Dermis microvascular lymphatic vessel endothelial cell (primary cell): Measurements from ENCODE around the gene TTYH1. TPM values are rescaled to one million over a fixed set of nuclear protein-coding genes. Genes with fewer than 3 reads are reported as not detected.

Experiments used
- DNase-seq, 2 donors: peaks; one replicate each; pipeline versions ENCODE4 v3.0.0 to v3.0.0-alpha.2; 2010; ENCODE audit warnings: low read depth in 2 of 2
- total RNA-seq: library from RNA; depleted of rRNA; stranded (reverse); fragments of >200 nt; gene quantifications from 2 replicates; pipeline ENCODE4 v1.2.1, GENCODE V29; 2014

Gene TTYH1
- total RNA-seq, 1 donor from 2014 or later: not detected

DNA sequence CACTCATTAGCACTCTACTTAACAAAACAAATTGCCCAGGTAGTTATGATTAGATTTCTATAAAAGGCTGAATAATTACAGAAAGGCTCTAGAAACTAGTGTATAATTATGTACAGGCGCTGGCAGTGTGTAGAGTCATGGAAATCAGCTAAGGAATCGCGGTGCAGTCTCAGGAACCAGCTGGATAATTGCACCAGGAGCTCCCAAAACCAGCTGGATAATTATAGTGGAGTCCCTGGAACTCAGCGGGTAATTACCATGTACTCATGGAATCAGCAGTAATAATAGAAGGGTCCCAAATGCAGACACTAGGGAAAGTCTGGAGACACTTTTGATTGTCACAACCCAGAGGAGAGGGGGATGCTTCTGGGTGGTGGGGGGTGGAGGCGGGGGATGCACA lies 23.2 kb upstream of the TTYH1 start:
- DNase-seq: no peak

DNA sequence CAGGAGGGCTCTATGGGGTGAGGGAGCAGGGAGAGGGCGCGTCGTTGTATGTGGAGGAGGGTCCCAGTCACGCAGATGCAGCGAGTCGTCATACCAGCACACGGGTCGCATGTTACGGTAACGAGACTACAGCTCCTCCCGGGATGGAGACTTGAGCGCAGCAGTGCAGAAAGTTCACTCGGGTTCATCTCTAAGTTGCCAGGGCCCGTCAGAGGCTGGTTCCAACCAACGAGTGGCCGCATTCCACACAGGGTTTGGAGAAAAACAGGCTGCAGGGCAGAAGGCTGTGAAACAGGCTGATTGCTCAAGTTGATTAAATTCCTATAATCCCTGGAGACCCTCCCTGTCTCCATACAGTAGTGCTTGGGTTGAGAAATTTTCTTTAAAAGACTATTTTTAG lies 21.9 kb upstream of the TTYH1 start:
- DNase-seq: no peak

DNA sequence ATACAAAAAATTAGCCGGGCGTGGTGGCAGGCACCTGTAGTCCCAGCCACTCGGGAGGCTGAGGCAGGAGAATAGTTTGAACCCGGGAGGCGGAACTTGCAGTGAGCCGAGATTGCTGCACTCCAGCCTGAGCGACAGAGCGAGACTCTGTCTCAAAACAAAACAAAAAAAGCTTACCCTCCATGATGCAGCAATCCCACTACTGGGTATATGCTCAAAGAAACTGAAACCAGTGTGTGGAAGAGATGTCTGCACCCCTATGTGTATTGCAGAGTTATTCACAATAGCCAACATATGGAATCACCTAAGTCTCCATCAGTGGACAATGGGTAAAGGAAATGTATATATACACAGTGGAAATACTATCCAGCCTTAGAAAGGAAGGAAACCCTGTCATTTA lies 19.6 kb upstream of the TTYH1 start:
- DNase-seq: no peak

DNA sequence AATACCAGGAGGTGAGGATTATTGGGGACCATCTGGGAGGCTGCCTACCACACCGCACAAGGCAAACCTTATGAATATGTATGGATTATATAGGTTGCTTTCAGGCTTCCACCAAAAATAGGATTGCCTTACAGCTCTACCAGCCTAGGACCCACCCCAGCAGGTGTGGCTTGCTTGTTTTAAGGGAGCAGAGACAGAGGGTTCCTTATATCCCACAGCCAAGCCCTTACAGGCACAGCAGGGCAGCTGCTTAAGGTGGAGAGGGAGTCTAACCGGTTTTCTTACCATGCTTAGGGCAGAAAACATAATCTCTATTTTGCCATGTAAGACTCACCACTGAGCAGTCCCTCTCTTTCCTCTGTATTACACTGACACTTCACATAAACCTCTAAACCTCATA lies 16.1 kb upstream of the TTYH1 start:
- no peak for DNase-seq

DNA sequence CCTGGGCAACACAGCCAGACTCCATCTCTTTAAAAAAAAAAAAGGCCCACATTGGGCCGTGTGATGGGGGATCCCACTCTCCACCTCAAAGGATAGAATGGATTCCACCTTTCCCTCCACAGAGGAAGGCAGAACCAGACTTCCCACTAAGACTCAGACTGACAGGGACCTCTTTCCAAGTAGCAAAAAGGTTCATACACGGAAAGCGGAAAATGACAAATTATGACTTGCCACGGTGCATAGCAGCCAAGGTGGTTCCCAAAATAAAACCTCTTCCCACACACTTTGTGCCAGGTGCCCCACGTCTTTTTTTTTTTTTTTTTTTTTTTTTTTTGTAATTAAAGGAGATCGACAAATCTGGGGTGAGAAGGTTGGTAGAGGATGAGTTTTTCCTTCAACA lies 14.4 kb upstream of the TTYH1 start:
- no peak for DNase-seq

DNA sequence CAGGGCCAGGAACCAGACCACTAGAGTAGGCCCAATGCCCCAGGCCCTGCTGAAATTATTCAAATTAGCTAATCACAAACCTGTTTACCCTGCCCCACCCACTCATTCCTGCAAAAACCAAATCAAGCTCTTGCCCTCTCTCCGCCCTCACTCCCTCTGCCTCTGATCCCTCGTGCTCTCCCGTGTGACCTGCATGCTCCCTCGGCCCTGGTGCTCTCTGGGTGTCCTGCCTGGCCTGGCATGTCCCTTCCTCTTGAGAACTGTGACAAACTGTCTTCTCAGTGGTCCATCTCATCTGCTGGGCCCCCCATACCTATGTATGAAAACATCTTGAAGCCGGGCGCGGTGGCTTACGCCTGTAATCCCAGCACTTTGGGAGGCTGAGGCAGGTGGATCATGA lies 12.2 kb upstream of the TTYH1 start:
- no peak for DNase-seq

DNA sequence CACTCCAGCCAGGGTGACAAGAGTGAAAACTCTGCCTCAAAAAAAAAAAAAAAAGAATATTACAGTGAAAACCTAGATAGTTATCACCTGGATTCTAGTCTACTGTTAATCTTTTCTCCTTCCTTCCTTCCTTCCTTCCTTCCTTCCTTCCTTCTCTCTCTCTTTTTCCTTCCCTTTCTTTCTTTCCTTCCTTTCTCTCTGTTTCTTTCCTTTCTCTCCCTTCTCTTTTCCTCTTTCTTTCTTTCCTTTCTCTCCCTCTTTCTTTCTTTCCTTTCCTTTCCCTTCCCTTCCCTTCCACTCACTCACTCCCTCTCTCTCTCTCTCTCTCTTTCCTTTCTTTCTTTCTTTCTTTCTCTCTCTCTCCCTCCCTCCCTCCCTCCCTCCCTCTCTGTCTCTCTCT lies 9.6 kb upstream of the TTYH1 start:
- DNase-seq: no peak

DNA sequence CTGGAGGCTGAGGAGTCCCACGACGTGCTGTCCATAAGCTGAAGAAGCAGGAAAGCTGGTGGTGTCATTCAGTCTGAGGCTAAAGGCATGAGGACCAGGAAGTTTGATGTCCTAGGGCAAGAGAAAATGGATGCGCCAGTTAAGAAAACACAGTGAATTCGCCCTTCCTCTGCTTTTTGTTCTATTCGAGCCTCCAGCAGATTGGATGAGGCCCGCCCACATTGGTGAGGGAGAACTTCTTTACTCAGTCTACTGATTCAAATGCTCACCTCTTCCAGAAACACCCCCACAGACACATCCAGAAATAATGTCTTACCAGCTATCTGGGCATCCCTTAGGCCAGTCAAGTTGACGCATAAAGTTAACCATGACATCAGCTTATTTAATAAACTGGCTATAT lies 7.5 kb upstream of the TTYH1 start:
- DNase-seq: no peak

DNA sequence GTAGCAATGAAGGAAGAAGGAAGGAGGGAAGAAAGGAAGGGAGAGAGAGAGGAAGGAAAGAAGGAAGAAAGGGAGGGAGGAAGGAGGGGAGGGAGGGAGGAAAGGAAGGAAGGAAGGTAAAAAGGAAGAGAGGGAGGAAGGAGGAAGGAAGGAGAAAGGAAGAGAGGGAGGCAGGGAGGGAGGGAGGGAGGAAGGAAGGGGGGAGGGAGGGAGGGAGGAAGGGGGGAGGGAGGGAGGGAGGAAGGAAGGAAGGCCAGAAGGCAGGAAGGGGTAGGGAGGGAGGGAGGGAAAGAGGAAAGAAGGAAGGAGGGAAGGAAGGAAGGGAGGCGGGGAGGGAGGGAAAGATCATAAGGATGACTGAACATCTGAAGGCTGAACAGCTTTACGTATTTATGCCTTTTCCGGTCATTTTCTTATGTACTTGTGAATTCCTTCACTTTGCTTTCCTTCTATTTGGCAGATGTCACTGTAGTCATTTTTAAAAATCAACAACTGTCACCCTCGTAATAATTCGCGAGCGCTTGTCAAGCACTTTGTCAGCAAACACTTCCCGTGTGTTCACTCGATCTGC lies 6.7 kb upstream of the TTYH1 start:
- no peak for DNase-seq

DNA sequence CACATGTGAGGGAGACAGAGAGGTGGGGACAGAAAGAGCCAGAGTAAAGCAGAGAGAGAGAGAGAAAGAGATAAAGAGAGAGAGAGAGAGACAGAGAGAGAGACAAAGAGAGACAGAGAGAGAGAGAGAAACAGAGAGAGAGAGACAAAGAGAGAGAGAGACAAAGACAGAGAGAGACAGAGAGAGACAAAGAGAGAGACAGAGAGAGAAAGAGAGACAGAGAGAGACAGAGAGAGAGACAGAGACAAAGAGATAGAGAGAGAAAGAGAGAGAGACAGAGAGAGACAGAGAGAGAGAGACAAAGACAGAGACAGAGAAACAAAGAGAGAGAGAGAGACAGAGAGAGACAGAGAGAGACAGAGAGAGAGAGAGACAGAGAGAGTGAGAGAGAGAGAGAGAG lies 4.2 kb upstream of the TTYH1 start:
- DNase-seq: no peak

DNA sequence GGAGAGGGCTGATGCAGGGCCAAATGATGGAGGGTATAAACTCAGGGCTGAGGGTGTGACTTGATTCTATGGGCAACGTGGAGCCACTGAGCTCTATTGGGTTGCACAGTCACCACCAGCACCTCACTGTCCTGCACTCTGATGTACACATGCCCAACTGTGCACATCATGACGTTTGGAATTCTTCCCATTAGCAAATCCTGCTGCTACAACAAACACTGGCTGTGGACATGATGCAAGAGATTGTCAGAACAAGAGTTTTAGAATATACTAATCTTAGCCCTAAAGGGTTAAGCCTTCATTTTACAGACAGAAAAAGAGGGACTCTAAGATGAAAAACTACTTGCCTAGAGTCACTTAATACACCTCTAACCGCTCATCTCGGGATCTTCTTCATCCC lies 2.4 kb upstream of the TTYH1 start:
- DNase-seq: no peak

DNA sequence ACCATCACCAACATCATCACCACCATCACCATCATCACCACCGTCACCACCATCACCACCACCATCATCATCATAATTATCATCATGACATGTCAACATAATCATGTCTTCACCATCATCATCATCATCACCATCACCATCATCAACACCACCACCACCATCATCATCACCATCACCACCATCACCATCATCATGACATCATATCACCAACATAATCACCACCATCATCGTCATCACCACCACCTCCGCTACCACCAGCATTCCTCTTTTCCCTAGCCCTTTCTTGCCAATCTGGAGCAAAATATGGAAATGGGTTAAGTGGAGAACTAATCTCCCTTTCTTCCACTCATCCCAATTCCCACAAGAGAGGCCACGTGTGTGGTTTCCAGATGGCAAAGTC lies 1.1 kb upstream of the TTYH1 start:
- no peak for DNase-seq

DNA sequence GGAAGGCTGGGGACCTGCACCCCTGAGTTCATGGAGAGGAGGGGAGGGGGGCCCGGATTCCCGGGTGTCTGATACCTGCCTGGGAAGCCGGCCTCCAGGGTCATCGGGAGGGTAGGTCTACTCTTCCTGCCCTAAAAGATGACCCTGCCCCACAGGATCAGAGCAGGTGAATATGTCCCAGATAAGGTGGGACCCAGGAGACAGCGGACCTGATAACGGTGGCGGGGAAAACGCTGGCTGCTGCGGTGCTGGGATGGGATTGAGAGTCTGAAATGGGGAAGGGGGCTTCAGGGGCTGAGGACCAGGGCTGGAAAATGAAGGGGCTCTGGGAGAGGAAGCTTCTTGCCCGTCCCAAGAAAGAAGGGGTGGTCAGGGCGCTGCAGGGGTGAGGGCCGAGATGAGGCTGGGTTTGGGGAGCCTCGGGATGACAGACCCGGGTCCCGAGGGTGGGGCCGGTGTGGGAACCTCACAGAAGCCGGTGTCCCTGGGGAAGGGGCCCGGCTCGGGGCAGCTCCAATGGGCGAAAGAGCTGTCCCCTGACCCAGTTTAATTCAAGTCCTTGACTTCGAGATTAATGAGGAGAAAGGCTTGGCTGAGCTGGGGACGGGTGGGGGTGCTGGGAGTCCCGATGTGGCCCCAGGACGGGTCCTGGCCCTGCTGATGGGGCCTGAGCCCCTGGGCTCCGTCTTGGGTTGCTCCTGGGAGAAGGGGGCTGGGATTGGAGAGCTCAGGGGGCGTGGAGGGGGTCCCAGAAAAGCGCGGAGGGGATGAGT lies 823 bp downstream of the TTYH1 start:
- no peak for DNase-seq

DNA sequence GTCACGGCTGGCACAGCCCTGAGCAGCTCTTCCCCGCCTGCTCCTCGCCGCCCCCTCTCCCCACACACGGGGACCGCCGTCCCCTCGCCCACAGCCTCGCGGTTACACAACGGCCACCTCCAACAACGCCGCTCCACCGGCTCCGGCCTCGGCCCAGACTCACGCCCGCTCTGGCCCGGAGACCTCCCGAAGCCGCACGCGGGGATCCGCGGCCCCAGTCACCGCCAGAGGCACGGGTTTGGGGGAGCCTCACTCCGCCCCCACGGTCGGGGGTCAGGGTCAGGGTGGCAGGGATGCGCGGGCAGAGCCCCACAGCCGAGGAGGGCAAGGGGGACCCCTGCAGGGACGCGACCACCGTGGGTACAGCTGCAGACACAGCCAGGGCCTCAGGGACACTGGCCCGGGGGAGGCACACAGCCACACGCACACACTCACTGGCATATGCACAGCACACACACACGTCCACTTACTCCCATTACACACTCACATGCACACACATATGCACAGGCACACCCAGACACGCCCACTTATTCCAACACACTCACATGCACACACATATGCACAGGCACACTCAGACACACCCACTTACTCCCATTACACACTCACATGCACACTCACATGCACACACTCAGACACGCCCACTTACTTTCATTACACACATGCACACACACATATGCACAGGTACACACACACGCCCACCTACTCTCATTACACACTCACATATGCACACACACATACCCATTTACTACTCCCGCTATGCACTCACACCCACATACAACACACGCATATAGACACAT lies 1.6 kb downstream of the TTYH1 start:
- no peak for DNase-seq

DNA sequence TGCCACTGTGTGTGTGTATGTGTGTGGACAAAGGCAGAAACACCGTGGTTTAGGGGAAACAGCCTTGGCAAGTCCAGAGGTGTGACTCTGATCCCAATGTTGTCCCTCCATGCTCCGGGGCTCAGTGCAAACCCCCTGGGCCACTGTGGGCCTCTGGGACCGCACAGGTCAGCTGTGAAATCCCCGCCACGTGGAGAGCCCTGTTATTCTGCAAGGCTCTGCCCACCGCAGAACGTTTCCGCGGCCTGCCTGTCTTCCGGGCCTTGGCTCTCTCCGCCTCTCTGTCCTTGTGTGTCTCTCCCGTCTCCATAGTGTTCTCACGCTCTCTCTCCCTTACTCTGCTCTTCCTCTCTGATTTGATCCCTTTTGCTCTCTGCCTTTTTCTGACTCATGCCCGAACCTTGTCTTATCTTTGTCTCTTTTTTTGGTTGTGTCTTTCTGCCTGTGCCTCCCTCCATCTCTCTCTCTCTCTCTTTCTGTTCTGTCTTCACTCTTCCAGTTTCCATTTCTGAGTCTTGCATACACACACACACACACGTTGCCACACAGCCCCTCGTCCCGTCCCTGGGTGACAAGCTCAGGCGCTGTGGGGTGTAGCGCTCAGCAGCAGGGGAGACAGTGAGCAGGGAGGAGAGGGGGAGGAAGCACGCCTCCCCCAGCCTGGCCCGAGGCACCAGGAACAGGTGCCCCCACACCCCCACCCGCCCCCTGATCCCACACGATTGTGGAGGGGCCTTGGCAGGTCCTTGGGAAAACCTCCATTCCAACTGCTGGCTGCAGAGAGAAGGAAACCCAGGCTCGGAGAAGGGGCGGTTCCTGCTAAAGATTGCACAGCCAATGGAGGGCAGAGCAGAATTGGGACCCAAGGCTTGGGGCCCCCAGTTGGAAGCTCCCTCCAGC lies 3.0 kb downstream of the TTYH1 start:
- DNase-seq: peak in 1 of 2 donors; percentile 16

DNA sequence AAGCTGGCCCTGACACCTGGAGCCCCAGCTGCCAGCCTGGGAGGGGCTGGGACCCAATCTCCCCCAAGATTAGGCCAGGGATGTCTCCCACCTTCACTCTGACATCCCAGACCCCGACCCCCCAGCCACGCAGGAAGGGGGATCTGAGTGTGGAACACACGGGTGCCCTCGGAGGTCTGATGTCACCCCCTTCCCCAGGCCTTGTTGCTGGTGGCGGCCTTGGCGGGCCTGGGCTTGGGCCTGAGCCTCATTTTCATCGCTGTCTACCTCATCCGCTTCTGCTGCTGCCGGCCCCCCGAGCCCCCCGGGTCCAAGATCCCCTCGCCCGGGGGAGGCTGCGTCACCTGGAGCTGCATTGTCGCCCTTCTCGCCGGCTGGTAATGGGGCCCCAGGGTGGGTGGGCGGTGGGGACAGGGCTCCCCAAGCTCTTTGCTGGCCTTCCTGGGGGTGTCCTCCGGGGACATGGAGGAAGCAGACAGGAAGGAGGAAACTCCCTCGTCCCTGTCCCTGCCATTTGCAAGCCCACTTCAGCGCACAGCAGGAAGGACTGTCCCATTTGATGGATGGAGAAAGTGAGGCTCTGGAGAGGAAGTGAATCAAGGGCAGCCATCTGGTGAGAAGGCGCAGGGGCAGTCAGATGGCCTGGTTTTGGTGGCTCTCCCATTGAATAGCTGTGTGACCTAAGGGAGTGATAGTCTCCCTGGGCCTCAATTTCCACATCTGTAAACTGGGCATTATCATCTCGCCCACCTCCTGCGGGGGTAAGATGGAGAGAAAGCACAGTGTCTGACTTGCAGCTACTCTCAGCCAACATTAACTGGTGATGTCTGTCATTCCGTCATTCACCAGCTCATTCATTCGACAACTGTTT lies 3.9 kb downstream of the TTYH1 start:
- no peak for DNase-seq

DNA sequence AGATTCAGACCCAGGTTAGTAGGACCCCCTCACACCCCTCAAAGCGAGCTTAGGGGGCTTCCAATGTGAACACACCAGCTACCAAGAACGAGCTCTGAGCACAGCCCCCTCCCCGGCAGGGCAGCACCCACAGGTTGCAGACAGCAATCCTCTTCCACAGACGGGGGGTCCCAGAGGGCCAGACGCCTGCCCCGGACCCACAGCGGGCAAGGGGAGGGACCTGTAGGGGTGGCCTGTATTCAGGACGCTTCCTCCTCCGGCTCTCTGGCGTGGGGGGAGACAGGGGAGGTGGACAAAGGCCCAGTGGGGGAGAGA lies 4.8 kb downstream of the TTYH1 start:
- no peak for DNase-seq

DNA sequence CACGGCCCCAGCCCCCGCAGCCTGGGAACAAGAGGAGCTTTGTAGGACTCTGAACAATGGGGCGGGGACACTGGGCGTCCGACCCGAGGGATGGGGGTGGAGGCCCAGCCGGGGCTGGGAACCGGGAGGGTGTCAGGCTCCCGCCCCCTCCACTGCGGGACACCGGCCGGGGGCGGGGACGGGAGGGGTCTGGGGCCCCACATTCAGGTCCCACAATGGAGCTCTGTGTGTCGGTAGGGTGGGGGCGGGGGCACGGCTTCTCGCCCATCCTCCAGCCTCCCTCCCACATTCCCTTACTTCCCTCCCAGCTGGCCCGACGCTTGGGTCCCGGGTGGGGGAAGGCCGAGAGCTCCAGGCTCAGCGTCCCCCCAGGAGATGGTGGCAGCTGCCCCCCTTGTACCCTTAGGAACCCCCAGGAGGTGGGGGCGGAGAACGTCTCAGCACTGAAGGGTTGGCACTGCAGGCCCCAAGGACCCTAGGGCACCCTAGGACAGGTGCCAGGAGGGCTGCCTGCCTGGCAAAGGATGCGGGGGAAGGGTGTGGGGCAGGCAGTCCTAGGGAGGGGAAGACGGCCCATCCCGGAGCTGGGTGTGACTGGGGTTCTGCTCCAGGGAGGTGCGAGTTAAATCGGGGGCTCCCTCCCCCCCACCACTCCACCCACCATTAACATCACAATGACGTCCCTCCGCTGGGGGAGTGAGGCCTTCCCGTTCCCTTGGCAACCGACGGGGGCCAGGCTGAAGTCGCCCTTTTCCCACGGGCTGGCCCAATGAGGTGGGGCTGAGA lies 5.3 kb downstream of the TTYH1 start:
- DNase-seq: no peak

DNA sequence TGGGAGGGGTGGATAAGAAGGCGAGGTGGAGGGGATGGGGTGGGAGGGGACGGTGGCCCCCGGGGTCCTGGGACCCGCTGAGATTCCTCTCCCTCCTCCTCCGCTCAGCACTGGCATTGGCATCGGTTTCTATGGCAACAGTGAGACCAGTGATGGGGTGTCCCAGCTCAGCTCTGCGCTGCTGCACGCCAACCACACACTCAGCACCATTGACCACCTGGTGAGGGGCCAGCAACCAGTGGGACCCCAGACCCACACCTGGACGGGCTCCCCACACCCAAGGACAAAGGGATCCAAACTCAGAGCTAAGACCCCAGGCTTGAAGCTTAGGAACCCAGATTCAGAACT lies 5.9 kb downstream of the TTYH1 start:
- no peak for DNase-seq

DNA sequence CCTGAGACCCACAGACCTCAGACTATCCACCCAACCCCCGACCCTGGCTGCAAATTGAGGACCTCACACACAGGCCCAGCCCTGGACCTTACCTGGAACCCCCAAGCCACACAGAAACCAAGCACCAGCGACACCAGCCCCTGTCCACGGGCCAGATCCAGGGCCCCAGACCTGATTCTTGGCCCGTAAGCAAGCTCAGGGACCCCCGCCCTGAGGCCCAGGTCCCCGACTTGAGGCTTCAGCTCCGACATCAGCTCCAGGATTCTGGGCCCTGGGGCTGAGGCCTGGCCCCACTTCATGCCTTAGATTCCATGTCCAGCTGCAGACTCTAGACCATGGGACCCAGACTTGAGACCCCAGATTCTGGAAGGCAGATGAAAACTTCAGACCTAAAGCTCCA lies 6.3 kb downstream of the TTYH1 start:
- no peak for DNase-seq
